IMR-90 (cell line): ENCODE results near the gene RPL10A. TPM values are rescaled to one million over a fixed set of nuclear protein-coding genes. Genes with fewer than 3 reads are reported as not detected.

ENCODE experiments used
- ATAC-seq: fragments of 200-7000 bp; cut with Tn5 transposase; 2 replicates; pipeline ENCODE4 v1.9.1; 2020; ENCODE audit warnings: low read depth, mild to moderate bottlenecking, moderate library complexity
- BruUV-seq: library from RNA; stranded (reverse); fragments of 400-500 nt; replicated peaks from 2 replicates; lab custom pipeline; 2021; lab: Mats Ljungman, UMichigan
- CTCF ChIA-PET: fragments of 300-600 bp; formaldehyde crosslinking; extraction: SDS; loops from one replicate; lab custom pipeline; 2021; ENCODE audit warnings: antibody characterized with exemption; lab: Yijun Ruan, JAX
- POLR2A ChIA-PET: fragments of 300-600 bp; sonication (Branson Sonifier 250); formaldehyde crosslinking; loops from one replicate; lab custom pipeline; 2022; ENCODE audit warnings: antibody characterized with exemption; ENCODE audit not compliant: unreplicated experiment; lab: Charles Lee
- DNase-seq: peaks from one replicate; pipeline ENCODE4 v3.0.0; 2013
- H2AFZ ChIP-seq: replicated peaks from 2 replicates; pipeline ENCODE3; 2013; ENCODE audit warnings: low read length, mild to moderate bottlenecking; ENCODE audit not compliant: poor library complexity
- H2AK5ac ChIP-seq: 2 replicates; pipeline ENCODE4 v1.6.1; 2013; ENCODE audit warnings: low read depth, low read length, inconsistent platforms
- H2AK9ac ChIP-seq: replicated peaks from 2 replicates; pipeline ENCODE3; 2013; ENCODE audit warnings: mild to moderate bottlenecking, low read depth, low read length, moderate library complexity; ENCODE audit not compliant: poor library complexity
- H2BK120ac ChIP-seq: 2 replicates; pipeline ENCODE4 v1.6.1; 2013; ENCODE audit warnings: low read depth, low read length, inconsistent platforms
- H2BK15ac ChIP-seq: 3 replicates; pipeline ENCODE4 v1.6.1; 2013; ENCODE audit warnings: low read depth, low read length, inconsistent platforms
- H2BK20ac ChIP-seq: 2 replicates; pipeline ENCODE4 v1.6.1; 2013; ENCODE audit warnings: low read depth, mild to moderate bottlenecking, inconsistent platforms, low read length, moderate library complexity
- H2BK5ac ChIP-seq: 2 replicates; pipeline ENCODE4 v1.6.1; 2013; ENCODE audit warnings: mild to moderate bottlenecking, low read depth, low read length, inconsistent platforms; ENCODE audit not compliant: poor library complexity, severe bottlenecking
- H3K14ac ChIP-seq: replicated peaks from 2 replicates; pipeline ENCODE4 v1.6.1; 2013; ENCODE audit warnings: low read depth, low read length, inconsistent platforms
- H3K18ac ChIP-seq: 2 replicates; pipeline ENCODE4 v1.6.1; 2013; ENCODE audit warnings: low read depth, low read length, control low read depth
- H3K23ac ChIP-seq: 2 replicates; pipeline ENCODE4 v1.6.1; 2013; ENCODE audit warnings: low read depth, low read length, inconsistent platforms
- H3K27ac ChIP-seq: 2 replicates; pipeline ENCODE4 v1.5.1; 2013; ENCODE audit warnings: mild to moderate bottlenecking, control low read depth, low read length; ENCODE audit not compliant: insufficient read depth
- H3K27me3 ChIP-seq: 2 replicates; pipeline ENCODE4 v1.6.1; 2013; ENCODE audit warnings: low read length; ENCODE audit not compliant: control insufficient read depth, insufficient read depth
- H3K36me3 ChIP-seq: 2 replicates; pipeline ENCODE4 v1.6.1; 2013; ENCODE audit warnings: low read length, mixed read lengths; ENCODE audit not compliant: control insufficient read depth, insufficient read depth
- H3K4ac ChIP-seq: 2 replicates; pipeline ENCODE4 v1.6.1; 2013; ENCODE audit warnings: low read depth, low read length, inconsistent platforms
- H3K4me1 ChIP-seq: 2 replicates; pipeline ENCODE4 v1.6.1; 2013; ENCODE audit warnings: low read length, mixed read lengths; ENCODE audit not compliant: control insufficient read depth, insufficient read depth
- H3K4me2 ChIP-seq: 2 replicates; pipeline ENCODE4 v1.6.1; 2013; ENCODE audit warnings: low read depth, mild to moderate bottlenecking, control low read depth, low read length, moderate library complexity
- H3K4me3 ChIP-seq: 2 replicates; pipeline ENCODE4 v1.5.1; 2013; ENCODE audit warnings: low read depth, mild to moderate bottlenecking, control low read depth, low read length, moderate library complexity; ENCODE audit not compliant: insufficient read depth
- H3K56ac ChIP-seq: 2 replicates; pipeline ENCODE4 v1.6.1; 2013; ENCODE audit warnings: low read length, inconsistent platforms; ENCODE audit not compliant: insufficient read depth; ENCODE audit errors: extremely low read depth
- H3K79me1 ChIP-seq, 2 experiments: 2 replicates each; pipeline ENCODE4 v1.6.1; 2013; ENCODE audit warnings: low read length in 2 of 2, inconsistent platforms in 1 of 2, low read depth in 1 of 2
- H3K9ac ChIP-seq: 2 replicates; pipeline ENCODE4 v1.6.1; 2013; ENCODE audit warnings: low read depth, low read length, control low read depth
- H3K9me1 ChIP-seq: 2 replicates; pipeline ENCODE4 v1.6.1; 2013; ENCODE audit warnings: low read length, inconsistent platforms; ENCODE audit not compliant: insufficient read depth
- H3K9me3 ChIP-seq: 2 replicates; pipeline ENCODE4 v1.6.1; 2013; ENCODE audit warnings: low read length; ENCODE audit not compliant: control insufficient read depth, insufficient read depth
- H4K20me1 ChIP-seq: 2 replicates; pipeline ENCODE4 v1.6.1; 2013; ENCODE audit warnings: low read length, inconsistent platforms; ENCODE audit not compliant: insufficient read depth
- H4K5ac ChIP-seq: 2 replicates; pipeline ENCODE4 v1.6.1; 2013; ENCODE audit warnings: mild to moderate bottlenecking, low read depth, low read length, control low read depth
- H4K8ac ChIP-seq, 2 experiments: 2 replicates each; pipeline ENCODE4 v1.6.1; 2013; ENCODE audit warnings: low read depth in 2 of 2, low read length in 2 of 2, control low read depth in 1 of 2, inconsistent platforms in 1 of 2
- H4K91ac ChIP-seq: 2 replicates; pipeline ENCODE4 v1.6.1; 2013; ENCODE audit warnings: low read depth, low read length, inconsistent platforms; ENCODE audit not compliant: insufficient read depth
- BHLHE40 ChIP-seq: fragments of 150-350 bp; IDR thresholded peaks from 2 replicates; pipeline ENCODE4 v1.6.1; 2016; ENCODE audit warnings: mild to moderate bottlenecking, low read depth, low read length
- FOS ChIP-seq: fragments of 150-350 bp; IDR thresholded peaks from 2 replicates; pipeline ENCODE4 v1.6.1; 2016; ENCODE audit warnings: low read depth, low read length
- MAFK ChIP-seq: IDR thresholded peaks from 2 replicates; pipeline ENCODE4 v1.6.1; 2012; ENCODE audit warnings: low read depth, low read length, improper control_type of control experiment
- MXI1 ChIP-seq: IDR thresholded peaks from 2 replicates; pipeline ENCODE4 v1.6.1; 2012; ENCODE audit warnings: low read depth, mild to moderate bottlenecking, low read length, moderate library complexity, borderline replicate concordance
- POLR2A ChIP-seq: IDR thresholded peaks from 2 replicates; pipeline ENCODE4 v1.6.1; 2012; ENCODE audit warnings: mild to moderate bottlenecking, low read depth, low read length
- RAD21 ChIP-seq: IDR thresholded peaks from 2 replicates; pipeline ENCODE4 v1.6.1; 2012; ENCODE audit warnings: low read length, improper control_type of control experiment
- RFX5 ChIP-seq: IDR thresholded peaks from 2 replicates; pipeline ENCODE4 v1.8.0; 2012; ENCODE audit warnings: low read depth, mild to moderate bottlenecking, low read length, moderate library complexity
- WGBS, 2 experiments: methylation state at CpG; one replicate each; pipeline versions ENCODE4 v1.1.5 to v1.1.7; 2013; ENCODE audit warnings: missing lambda C conversion rate in 2 of 2; ENCODE audit not compliant: insufficient read length in 1 of 2; ENCODE audit errors: extremely low coverage in 2 of 2; 5-methylcytosine and 5-hydroxymethylcytosine counted together
- dilution Hi-C: fragments of 300-500 bp; cut with HindIII; formaldehyde crosslinking; loops from one replicate; pipeline ENCODE4 v1.14.3; 2018; ENCODE audit warnings: low sequenced_read_pairs; ENCODE audit not compliant: unreplicated experiment
- in situ Hi-C: fragments of 300-500 bp; cut with MboI; formaldehyde crosslinking; loops from 3 replicates; pipeline ENCODE4 v1.14.3; 2019; ENCODE audit warnings: low sequenced_read_pairs, inconsistent platforms, mixed read lengths
- intact Hi-C: fragments of 100-400 bp; cut with micrococcal nuclease; formaldehyde crosslinking; loops from 2 replicates; pipeline ENCODE4 v1.10.0; 2022
- polyA plus RNA-seq, 3 experiments: library from polyadenylated mRNA; depleted of rRNA; stranded (reverse); fragments of >200 nt; gene quantifications; 2 replicates each; pipeline ENCODE4 v1.2.3, GENCODE V29; 2012; ENCODE audit warnings: low replicate concordance in 1 of 3
- total RNA-seq: library from RNA; depleted of rRNA; stranded (reverse); fragments of >200 nt; gene quantifications from 2 replicates; pipeline ENCODE4 v1.2.3, GENCODE V29; 2012
- TF ChIP-seq, protein P1 (sequence below): fragments of 150-350 bp; IDR thresholded peaks from 2 replicates; pipeline ENCODE4 v1.6.1; 2016; ENCODE audit warnings: low read depth, mild to moderate bottlenecking, low read length, moderate library complexity, borderline replicate concordance
- TF ChIP-seq, protein P2 (sequence below): fragments of 150-350 bp; IDR thresholded peaks from 2 replicates; pipeline ENCODE4 v1.6.1; 2017; ENCODE audit warnings: mild to moderate bottlenecking, antibody characterized with exemption, low read length, low read depth
- TF ChIP-seq, protein P3 (sequence below): conservative IDR thresholded peaks from 2 replicates; pipeline ENCODE4 v1.5.1; 2012; ENCODE audit warnings: mild to moderate bottlenecking, low read depth, low read length, improper control_type of control experiment

The RPL10A gene
- total and polyA plus RNA-seq, 2 of the 4 experiments (the other 2 are of a cell fraction) = 2,310 to 3,153 TPM

DNA sequence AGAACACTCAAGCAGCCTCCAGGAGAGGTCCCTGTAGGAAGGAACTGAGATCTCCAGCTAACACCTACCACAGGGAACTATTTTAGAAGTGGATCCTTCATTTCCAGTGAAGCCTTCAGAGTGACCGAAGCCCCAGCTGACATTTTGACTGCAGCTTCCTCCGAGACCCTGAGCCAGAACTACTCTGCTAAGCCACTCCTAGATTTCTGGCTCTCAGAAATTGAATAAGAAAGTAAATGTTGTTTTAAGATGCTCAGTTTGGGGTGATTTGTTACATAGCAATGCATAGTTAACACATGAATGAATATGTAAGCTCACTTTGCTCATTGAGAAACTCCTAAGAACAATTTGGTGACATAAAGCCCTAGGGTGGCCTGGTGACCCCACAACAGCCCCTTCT lies 39.0 kb downstream of the RPL10A start:
- Histone ChIP-seq H2BK20ac (no peak overlapping the region), H3K27me3 (peaks cover 65% of the 10 kb centered on the region), H2AK9ac (no peak overlapping the region), H2AFZ (no peak overlapping the region), H4K8ac (no peak overlapping the region), H3K4me1 (0 out of 2 replicates have a peak, but pooled peaks cover 1% of the 10 kb centered on the region), H3K23ac (no peak overlapping the region), H3K14ac (no peak overlapping the region), H2AK5ac (no peak overlapping the region), H3K27ac (no peak overlapping the region), H2BK120ac (no peak overlapping the region), H2BK15ac (no peak overlapping the region), H3K9me1 (no peaks in the 10 kb centered on the region), H3K36me3 (no peaks in the 10 kb centered on the region), H3K9ac (no peak overlapping the region), H3K4me2 (no peak overlapping the region), H3K79me1 (no peaks in the 10 kb centered on the region), H3K4me3 (no peak overlapping the region), H3K9me3 (peaks cover 5% of the 10 kb centered on the region; the same call in 1 of the 2 replicates), H3K4ac (no peak overlapping the region), H3K18ac (no peak overlapping the region), H4K5ac (no peak overlapping the region), H4K20me1 (no peaks in the 10 kb centered on the region), H4K91ac (no peak overlapping the region), H2BK5ac (no peak overlapping the region), H3K56ac (no peak overlapping the region)
- ChIA-PET CTCF (no interaction called here), POLR2A (no interaction called here)
- intact Hi-C loops = no loop called here
- no peak for DNase-seq
- no peak; the same call in 1 of the 2 replicates for ATAC-seq
- in situ Hi-C loops = no loop called here
- no TSS peak for BruUV-seq
- no CpG with 5 or more reads among the region's 2 CpGs for WGBS, 2 experiments
- TF ChIP-seq, protein P1, sequence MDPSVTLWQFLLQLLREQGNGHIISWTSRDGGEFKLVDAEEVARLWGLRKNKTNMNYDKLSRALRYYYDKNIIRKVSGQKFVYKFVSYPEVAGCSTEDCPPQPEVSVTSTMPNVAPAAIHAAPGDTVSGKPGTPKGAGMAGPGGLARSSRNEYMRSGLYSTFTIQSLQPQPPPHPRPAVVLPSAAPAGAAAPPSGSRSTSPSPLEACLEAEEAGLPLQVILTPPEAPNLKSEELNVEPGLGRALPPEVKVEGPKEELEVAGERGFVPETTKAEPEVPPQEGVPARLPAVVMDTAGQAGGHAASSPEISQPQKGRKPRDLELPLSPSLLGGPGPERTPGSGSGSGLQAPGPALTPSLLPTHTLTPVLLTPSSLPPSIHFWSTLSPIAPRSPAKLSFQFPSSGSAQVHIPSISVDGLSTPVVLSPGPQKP = no peak
- TF ChIP-seq, protein P2, sequence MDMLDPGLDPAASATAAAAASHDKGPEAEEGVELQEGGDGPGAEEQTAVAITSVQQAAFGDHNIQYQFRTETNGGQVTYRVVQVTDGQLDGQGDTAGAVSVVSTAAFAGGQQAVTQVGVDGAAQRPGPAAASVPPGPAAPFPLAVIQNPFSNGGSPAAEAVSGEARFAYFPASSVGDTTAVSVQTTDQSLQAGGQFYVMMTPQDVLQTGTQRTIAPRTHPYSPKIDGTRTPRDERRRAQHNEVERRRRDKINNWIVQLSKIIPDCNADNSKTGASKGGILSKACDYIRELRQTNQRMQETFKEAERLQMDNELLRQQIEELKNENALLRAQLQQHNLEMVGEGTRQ = no peak
- TF ChIP-seq RAD21 (no peak), FOS (no peak), MAFK (no peak), RFX5 (no peak), MXI1 (no peak), BHLHE40 (no peak), POLR2A (no peak)
- TF ChIP-seq, protein P3, sequence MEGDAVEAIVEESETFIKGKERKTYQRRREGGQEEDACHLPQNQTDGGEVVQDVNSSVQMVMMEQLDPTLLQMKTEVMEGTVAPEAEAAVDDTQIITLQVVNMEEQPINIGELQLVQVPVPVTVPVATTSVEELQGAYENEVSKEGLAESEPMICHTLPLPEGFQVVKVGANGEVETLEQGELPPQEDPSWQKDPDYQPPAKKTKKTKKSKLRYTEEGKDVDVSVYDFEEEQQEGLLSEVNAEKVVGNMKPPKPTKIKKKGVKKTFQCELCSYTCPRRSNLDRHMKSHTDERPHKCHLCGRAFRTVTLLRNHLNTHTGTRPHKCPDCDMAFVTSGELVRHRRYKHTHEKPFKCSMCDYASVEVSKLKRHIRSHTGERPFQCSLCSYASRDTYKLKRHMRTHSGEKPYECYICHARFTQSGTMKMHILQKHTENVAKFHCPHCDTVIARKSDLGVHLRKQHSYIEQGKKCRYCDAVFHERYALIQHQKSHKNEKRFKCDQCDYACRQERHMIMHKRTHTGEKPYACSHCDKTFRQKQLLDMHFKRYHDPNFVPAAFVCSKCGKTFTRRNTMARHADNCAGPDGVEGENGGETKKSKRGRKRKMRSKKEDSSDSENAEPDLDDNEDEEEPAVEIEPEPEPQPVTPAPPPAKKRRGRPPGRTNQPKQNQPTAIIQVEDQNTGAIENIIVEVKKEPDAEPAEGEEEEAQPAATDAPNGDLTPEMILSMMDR = no peak
- dilution Hi-C loops = no loop called here
